Lower lobe of right lung (tissue), 2 donors: ENCODE measurements around the gene WBP2. TPM values are rescaled to one million over a fixed set of nuclear protein-coding genes. Genes with fewer than 3 reads are reported as not detected.

Source experiments
- ATAC-seq, 2 donors: fragments of 200-7000 bp; cut with Tn5 transposase; one replicate each; pipeline ENCODE4 v1.9.1; 2020 to 2022; ENCODE audit warnings: mild to moderate bottlenecking in 2 of 2, moderate library complexity in 2 of 2
- DNase-seq: peaks from one replicate; pipeline ENCODE4 v3.0.0-alpha.2; 2020
- H3K27ac ChIP-seq: fragments of 200-600 bp; one replicate; pipeline ENCODE4 v1.8.0; 2022
- H3K27me3 ChIP-seq: fragments of 200-600 bp; one replicate; pipeline ENCODE4 v1.8.0; 2022; ENCODE audit warnings: low read depth
- H3K36me3 ChIP-seq: fragments of 200-600 bp; one replicate; pipeline ENCODE4 v1.8.0; 2022; ENCODE audit warnings: mild to moderate bottlenecking
- H3K4me1 ChIP-seq: fragments of 200-600 bp; one replicate; pipeline ENCODE4 v1.8.0; 2022
- H3K4me3 ChIP-seq: fragments of 200-600 bp; one replicate; pipeline ENCODE4 v1.8.0; 2022; ENCODE audit warnings: mild to moderate bottlenecking
- H3K9me3 ChIP-seq: fragments of 200-600 bp; one replicate; pipeline ENCODE4 v1.8.0; 2022
- intact Hi-C: fragments of 100-400 bp; cut with DNase I; formaldehyde crosslinking; loops from one replicate; pipeline ENCODE4 v1.11.0; 2022
- total RNA-seq: library from RNA; stranded (reverse); fragmentation: NEBNext Ultra II Directional; extraction: Animal tissue kit (Norgen Biotek cat#: 25700); gene quantifications from one replicate; pipeline ENCODE4 v1.2.1, GENCODE V29; 2021
- TF ChIP-seq, protein P1 (sequence below): fragments of 200-600 bp; IDR thresholded peaks from one replicate; pipeline ENCODE4 v1.8.0; 2022; ENCODE audit warnings: antibody characterized with exemption, mild to moderate bottlenecking
- donor health status: DM: no; HTN: yes; CAD: no; lungs with severe emphysema.

The WBP2 gene
- total RNA-seq, 1 donor from 2014 or later: 145 TPM

- peak overlapping the region; percentile 67 for H3K4me3 ChIP-seq
- peaks cover 54% of the 10 kb centered on the region for H3K4me1 ChIP-seq
- TF ChIP-seq, protein P1, sequence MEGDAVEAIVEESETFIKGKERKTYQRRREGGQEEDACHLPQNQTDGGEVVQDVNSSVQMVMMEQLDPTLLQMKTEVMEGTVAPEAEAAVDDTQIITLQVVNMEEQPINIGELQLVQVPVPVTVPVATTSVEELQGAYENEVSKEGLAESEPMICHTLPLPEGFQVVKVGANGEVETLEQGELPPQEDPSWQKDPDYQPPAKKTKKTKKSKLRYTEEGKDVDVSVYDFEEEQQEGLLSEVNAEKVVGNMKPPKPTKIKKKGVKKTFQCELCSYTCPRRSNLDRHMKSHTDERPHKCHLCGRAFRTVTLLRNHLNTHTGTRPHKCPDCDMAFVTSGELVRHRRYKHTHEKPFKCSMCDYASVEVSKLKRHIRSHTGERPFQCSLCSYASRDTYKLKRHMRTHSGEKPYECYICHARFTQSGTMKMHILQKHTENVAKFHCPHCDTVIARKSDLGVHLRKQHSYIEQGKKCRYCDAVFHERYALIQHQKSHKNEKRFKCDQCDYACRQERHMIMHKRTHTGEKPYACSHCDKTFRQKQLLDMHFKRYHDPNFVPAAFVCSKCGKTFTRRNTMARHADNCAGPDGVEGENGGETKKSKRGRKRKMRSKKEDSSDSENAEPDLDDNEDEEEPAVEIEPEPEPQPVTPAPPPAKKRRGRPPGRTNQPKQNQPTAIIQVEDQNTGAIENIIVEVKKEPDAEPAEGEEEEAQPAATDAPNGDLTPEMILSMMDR: peak; percentile 49
- intact Hi-C loops: no loop called here
- ATAC-seq: peak; percentile 83 to 84
- H3K27me3 ChIP-seq: no peaks in the 10 kb centered on the region
- peak; percentile 86 for DNase-seq
- H3K9me3 ChIP-seq: no peaks in the 10 kb centered on the region
- H3K27ac ChIP-seq: peak overlapping the region; percentile 93
- H3K36me3 ChIP-seq: peaks cover 25% of the 10 kb centered on the region
Measured at GRCh38 chr17:75877752-75878173, 22.6 kb upstream of the WBP2 start.

DNA sequence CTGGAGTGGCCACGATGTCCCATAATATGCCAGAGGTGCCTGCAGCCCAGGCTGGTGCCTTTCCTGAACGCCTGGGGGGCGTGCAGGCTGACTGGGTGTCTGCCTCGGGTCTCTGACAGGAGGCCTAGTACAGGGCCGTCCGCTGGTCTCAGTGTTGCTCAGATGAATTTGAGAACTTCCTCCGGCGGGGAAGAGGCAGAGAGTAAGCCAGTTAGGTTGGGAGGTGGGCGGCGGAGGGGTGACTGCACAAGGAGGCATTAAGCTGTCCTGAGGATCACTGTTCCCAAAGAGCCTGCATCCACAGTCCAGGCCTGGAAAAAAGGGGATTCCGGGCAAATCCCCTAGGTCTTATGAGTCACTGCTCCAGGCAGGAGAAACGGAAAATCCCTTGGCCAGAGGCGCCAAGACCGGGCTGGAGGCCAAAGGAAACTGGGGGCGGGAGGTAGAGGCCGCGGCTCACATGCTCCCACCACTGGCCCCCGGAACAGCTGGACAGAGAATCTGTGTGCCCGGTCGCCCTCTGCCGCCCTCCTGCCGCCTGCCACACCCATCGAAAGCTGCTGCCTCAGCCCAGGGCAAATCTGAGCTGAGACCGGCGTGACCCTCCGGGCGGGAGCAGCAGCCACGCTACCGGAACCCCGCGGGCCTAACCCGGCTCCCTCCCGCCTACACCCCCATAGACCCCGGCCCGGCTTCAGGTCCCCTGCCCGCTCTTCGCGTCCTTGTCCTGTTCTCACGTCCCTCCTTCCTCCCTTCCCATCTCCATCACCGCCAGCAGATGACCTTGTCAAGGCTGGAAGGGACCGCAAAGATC is 22.0 kb upstream of the WBP2 start:
- DNase-seq (peak; percentile 85), ATAC-seq (peak; percentile 63 to 75)
- Histone ChIP-seq H3K36me3 (peaks cover 25% of the 10 kb centered on the region), H3K4me1 (peaks cover 60% of the 10 kb centered on the region), H3K9me3 (no peaks in the 10 kb centered on the region), H3K27me3 (no peaks in the 10 kb centered on the region), H3K4me3 (peak overlapping the region; percentile 67), H3K27ac (peak overlapping the region; percentile 93)
- TF ChIP-seq, protein P1: no peak
- intact Hi-C loops: no loop called here

DNA sequence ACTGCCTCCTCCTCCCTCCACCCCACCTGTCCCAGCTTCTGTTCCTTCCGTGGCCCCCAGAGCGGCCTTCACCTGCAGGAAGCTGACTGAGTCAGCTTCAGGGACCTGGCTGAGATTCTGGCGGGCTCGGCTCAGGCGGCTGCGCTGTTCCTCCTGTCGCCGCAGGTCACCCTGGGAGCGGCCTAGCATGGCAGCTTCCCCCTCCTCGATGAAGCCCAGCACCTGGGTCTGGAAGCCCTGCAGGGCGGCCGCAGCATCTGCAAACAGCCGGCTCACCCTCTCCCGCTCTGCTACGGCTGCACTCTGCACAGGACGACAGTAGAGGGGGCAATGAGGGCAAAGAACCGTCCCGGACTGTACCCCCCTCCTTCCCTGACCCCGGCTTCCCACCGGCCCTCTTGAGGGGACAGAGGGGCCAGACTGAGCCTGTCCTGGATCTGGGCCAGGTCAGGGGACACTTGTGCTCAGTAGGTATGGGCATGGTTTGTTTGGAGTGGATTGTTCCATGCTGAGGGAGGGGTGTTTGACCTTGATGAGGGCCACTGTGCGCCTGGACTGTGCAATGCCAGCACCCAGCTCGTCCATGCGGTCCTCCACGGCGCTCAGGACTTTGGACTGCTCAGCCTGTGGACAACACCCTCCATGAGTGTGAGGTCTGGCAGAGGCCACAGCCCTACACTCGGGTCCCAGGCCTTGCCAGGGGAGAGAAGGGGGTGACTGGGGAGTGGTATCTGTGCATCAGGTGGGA is 21.2 kb upstream of the WBP2 start:
- intact Hi-C loops: no loop called here
- peak; percentile 73 for DNase-seq
- Histone ChIP-seq H3K9me3 (no peaks in the 10 kb centered on the region), H3K27ac (peak overlapping the region; percentile 93), H3K36me3 (peaks cover 25% of the 10 kb centered on the region), H3K4me3 (peak overlapping the region; percentile 67), H3K27me3 (no peaks in the 10 kb centered on the region), H3K4me1 (peaks cover 60% of the 10 kb centered on the region)
- TF ChIP-seq, protein P1: no peak
- ATAC-seq: peak; percentile 47 to 51

GRCh38 chr17:75875940-75876189 is 20.7 kb upstream of the WBP2 start:
- peaks cover 60% of the 10 kb centered on the region for H3K4me1 ChIP-seq
- intact Hi-C loops: no loop called here

DNA sequence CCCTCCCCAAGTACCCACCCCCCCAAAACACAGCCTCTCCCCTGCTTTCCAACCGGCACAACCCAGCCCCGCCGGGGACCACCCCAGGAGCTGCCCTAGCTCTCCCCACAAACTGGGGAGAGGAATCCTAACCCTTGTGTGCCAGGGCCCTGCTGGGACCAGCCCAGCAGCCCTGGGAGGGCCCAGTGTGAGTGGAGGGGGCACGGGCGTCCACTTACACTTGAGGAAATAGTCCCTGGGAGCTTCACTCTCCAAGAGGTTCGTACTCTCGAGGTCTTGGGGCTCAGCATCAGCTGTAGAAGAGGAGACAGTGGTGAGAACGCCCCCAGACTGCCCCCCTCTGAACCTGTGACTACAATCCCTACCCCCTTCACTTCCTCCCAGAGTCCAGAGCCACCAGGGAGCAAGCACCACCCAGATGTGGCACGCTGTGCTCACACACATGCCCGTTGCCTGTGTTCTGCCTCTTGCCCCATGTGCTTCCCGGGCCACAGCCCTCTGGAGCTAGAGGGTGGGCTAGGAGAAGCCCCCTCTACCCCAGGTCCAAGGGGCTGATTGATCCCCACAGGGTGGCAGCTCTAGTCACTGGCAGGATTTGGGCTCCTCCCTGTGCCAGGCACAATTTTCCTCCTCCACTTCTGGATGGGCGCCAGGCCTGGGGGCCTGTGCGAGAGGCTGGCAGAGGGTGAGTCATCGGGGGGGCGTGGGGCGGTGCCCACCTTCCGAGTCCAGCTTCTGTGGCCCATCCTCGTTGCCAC is 20.2 kb upstream of the WBP2 start:
- no peak for DNase-seq
- intact Hi-C loops: no loop called here
- peaks cover 60% of the 10 kb centered on the region for H3K4me1 ChIP-seq
- no peaks in the 10 kb centered on the region for H3K9me3 ChIP-seq
- H3K36me3 ChIP-seq: peaks cover 25% of the 10 kb centered on the region
- H3K27me3 ChIP-seq: no peaks in the 10 kb centered on the region
- H3K4me3 ChIP-seq: peak overlapping the region; percentile 67
- ATAC-seq: no peak
- H3K27ac ChIP-seq: peak overlapping the region; percentile 93
- TF ChIP-seq, protein P1: no peak

More at GRCh38 chr17:75875940-75876189, 20.7 kb upstream of the WBP2 start:
- peak overlapping the region; percentile 93 for H3K27ac ChIP-seq
- DNase-seq (no peak), ATAC-seq (no peak)
- TF ChIP-seq, protein P1: no peak
- no peaks in the 10 kb centered on the region for H3K9me3 ChIP-seq
- no peaks in the 10 kb centered on the region for H3K27me3 ChIP-seq
- peak overlapping the region; percentile 67 for H3K4me3 ChIP-seq
- peaks cover 25% of the 10 kb centered on the region for H3K36me3 ChIP-seq
